HepG2 (cell line): ENCODE data around the gene RDH16. TPM values are rescaled to one million over a fixed set of nuclear protein-coding genes. Genes with fewer than 3 reads are reported as not detected.

Experiments
- AGO1 ChIP-seq: fragments of 200-400 bp; formaldehyde crosslinking; IDR thresholded peaks from 2 replicates; pipeline ENCODE4 v1.6.1; 2017; ENCODE audit warnings: mild to moderate bottlenecking, low read depth, low read length, moderate library complexity; ENCODE audit not compliant: poor library complexity, severe bottlenecking
- ETV5 ChIP-seq: IDR thresholded peaks from 2 replicates; pipeline ENCODE4 v1.6.1; 2018; ENCODE audit warnings: missing biosample characterization, missing genetic modification reagents, inconsistent platforms, borderline replicate concordance
- GABPA ChIP-seq, 2 experiments: IDR thresholded peaks; 2 replicates each; pipeline ENCODE4 v1.6.1; 2011 to 2016; ENCODE audit warnings: low read depth in 2 of 2, low read length in 1 of 2, missing biosample characterization in 1 of 2, missing genetic modification characterization in 1 of 2
- GRHL1 ChIP-seq: sonication (generic); formaldehyde crosslinking; conservative IDR thresholded peaks from 2 replicates; pipeline ENCODE4 v1.8.0; 2022; ENCODE audit warnings: missing genetic modification reagents
- MED1 ChIP-seq: sonication (generic); formaldehyde crosslinking; IDR thresholded peaks from 2 replicates; pipeline ENCODE4 v1.4.0; 2020; ENCODE audit warnings: missing genetic modification reagents
- SIN3A ChIP-seq: IDR thresholded peaks from 2 replicates; pipeline ENCODE4 v1.6.1; 2011; ENCODE audit warnings: low read depth, mild to moderate bottlenecking, control low read depth, low read length, borderline replicate concordance
- SIN3B ChIP-seq: fragments of 150-350 bp; IDR thresholded peaks from 2 replicates; pipeline ENCODE4 v1.6.1; 2014; ENCODE audit warnings: low read length
- SMARCE1 ChIP-seq: fragments of 450-650 bp; IDR thresholded peaks from 2 replicates; pipeline ENCODE4 v1.6.1; 2017; ENCODE audit warnings: borderline replicate concordance
- TCF7 ChIP-seq: sonication (generic); IDR thresholded peaks from 2 replicates; pipeline ENCODE4 v1.6.1; 2016; ENCODE audit warnings: antibody characterized with exemption, low read depth
- ZHX1 ChIP-seq: sonication (generic); formaldehyde crosslinking; IDR thresholded peaks from 2 replicates; pipeline ENCODE4 v1.8.1; 2022; ENCODE audit warnings: low read depth, mild to moderate bottlenecking, missing genetic modification reagents
- ZNF333 ChIP-seq: sonication (generic); formaldehyde crosslinking; IDR thresholded peaks from 2 replicates; pipeline ENCODE4 v1.4.0; 2020; ENCODE audit warnings: mild to moderate bottlenecking, missing genetic modification reagents, borderline replicate concordance
- ZNF513 ChIP-seq: sonication (generic); formaldehyde crosslinking; conservative IDR thresholded peaks from 2 replicates; pipeline ENCODE4 v1.5.0; 2020; ENCODE audit warnings: missing genetic modification reagents
- ZNF574 ChIP-seq: sonication (generic); formaldehyde crosslinking; IDR thresholded peaks from 2 replicates; pipeline ENCODE4 v1.4.0; 2020; ENCODE audit warnings: missing genetic modification reagents
- polyA plus RNA-seq, 8 experiments: library from polyadenylated mRNA; depleted of rRNA in 3 of 8; stranded (reverse) in 7 of 8; unstranded in 1 of 8; fragments of >200 nt; fragmentation: Illumina TruSeq in 4 of 8; extraction: Trizol in 4 of 8; gene quantifications; 2 replicates each; pipeline versions ENCODE4 v1.2.1 to v1.2.3, GENCODE V29; 2011 to 2016; ENCODE audit warnings: low read depth in 4 of 8, missing spikeins in 1 of 8, mixed read lengths in 1 of 8; ENCODE audit not compliant: insufficient read depth in 1 of 8
- total RNA-seq, 5 experiments: library from RNA; depleted of rRNA; stranded (reverse); fragments of >200 nt; fragmentation: Illumina TruSeq; extraction: Trizol; gene quantifications; 2 replicates each; pipeline ENCODE4 v1.2.3, GENCODE V29; 2016; ENCODE audit warnings: low read depth in 1 of 5
- TF ChIP-seq, protein P1 (sequence below): sonication (generic); formaldehyde crosslinking; IDR thresholded peaks from 2 replicates; pipeline ENCODE4 v1.9.0; 2021; ENCODE audit warnings: missing genetic modification reagents, borderline replicate concordance

The RDH16 gene
- total and polyA plus RNA-seq, 2 of the 13 experiments (the other 11 are each of a cell fraction or from before 2014, with no cell fraction given) = 0.05 to 0.13 TPM

DNA sequence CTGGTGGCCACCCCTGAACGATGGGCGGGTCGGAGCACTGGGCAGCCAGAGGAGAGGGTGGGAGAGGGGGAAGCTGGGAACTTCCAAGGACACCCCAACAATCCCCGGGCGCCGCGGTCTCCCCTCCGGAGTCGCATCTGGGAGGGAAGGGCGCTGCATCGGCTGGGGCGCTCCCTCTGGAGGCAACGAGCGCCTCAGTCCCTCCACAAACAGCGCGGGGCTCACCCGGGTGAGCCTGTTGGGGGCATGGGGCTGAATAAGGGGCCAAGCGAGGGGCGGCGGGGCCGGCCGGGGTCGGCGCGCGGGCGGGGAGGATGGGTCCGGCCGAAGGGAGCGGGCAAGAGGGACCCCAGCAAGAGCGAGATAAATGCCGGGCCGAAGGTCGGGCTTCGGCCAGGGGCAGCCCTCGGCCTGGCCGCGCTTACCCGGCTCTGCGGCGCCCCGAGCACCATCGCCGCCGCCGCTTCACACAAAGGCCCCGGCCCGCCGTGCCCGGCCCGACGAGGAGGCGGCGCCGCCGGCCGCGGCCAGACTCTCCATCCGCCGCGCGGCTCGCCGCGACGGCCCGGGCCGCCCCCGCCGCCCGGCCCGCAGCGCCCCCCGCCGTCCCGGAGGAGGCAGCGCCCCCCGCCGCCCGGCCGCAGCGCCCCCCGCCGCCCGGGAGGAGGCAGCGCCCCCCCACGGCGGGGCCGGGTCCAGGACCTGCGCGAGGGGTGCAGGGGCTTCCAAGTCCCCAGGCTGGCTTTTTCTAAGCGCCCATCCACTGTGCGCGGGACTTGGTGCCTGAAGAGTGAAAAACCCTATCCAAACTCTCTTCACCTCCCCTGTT, 48.8 kb upstream of the RDH16 start, which contains the start of gene ZBTB39 (continued):
- TF ChIP-seq GRHL1 (CRISPR knock-in tag) (no peak), SMARCE1 (no peak), ZHX1 (CRISPR knock-in tag) (no peak), MED1 (CRISPR knock-in tag) (no peak), AGO1 (no peak), SIN3A (peak; percentile 34; the same call in 1 of the 2 replicates), ZNF574 (CRISPR knock-in tag) (peak; percentile 99), ZNF333 (CRISPR knock-in tag) (0 out of 2 replicates have a peak, but pooled peaks have one; percentile 52), ETV5 (CRISPR knock-in tag) (no peak), ZNF513 (CRISPR knock-in tag) (no peak), GABPA (IDR thresholded peaks at IDR 0.05; ENCODE audit: low read depth, low read length) (peak; percentile 53), GABPA (CRISPR knock-in tag; IDR thresholded peaks at IDR 0.05; ENCODE audit: low read depth) (no peak), TCF7 (no peak), SIN3B (no peak)
- TF ChIP-seq, protein P1, sequence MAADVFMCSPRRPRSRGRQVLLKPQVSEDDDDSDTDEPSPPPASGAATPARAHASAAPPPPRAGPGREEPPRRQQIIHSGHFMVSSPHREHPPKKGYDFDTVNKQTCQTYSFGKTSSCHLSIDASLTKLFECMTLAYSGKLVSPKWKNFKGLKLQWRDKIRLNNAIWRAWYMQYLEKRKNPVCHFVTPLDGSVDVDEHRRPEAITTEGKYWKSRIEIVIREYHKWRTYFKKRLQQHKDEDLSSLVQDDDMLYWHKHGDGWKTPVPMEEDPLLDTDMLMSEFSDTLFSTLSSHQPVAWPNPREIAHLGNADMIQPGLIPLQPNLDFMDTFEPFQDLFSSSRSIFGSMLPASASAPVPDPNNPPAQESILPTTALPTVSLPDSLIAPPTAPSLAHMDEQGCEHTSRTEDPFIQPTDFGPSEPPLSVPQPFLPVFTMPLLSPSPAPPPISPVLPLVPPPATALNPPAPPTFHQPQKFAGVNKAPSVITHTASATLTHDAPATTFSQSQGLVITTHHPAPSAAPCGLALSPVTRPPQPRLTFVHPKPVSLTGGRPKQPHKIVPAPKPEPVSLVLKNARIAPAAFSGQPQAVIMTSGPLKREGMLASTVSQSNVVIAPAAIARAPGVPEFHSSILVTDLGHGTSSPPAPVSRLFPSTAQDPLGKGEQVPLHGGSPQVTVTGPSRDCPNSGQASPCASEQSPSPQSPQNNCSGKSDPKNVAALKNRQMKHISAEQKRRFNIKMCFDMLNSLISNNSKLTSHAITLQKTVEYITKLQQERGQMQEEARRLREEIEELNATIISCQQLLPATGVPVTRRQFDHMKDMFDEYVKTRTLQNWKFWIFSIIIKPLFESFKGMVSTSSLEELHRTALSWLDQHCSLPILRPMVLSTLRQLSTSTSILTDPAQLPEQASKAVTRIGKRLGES = no peak
